ENCODE results near the gene JAKMIP1. TPM values are rescaled to one million over a fixed set of nuclear protein-coding genes. Genes with fewer than 3 reads are reported as not detected.
"Not testable (repeated sequence)": the region's sequence is repeated elsewhere in the genome, so short reads cannot be mapped to it uniquely, and the experiment has no call there.

JAKMIP1 gene
- total RNA-seq, 3 donors from 2014 or later: 0.63 to 2.1 TPM; not detected in 1

- no peaks in the 10 kb centered on the region for H3K4me1 ChIP-seq (ENCODE audit: low read depth)
- no peak overlapping the region for H3K4me3 ChIP-seq
- intact Hi-C loops (cut with DNase I, micrococcal nuclease): no loop called here
- no peak for DNase-seq
- no peaks in the 10 kb centered on the region for H3K9me3 ChIP-seq
- no peaks in the 10 kb centered on the region for H3K36me3 ChIP-seq (ENCODE audit: low read depth)
- no peak for ATAC-seq
- no peak for TF ChIP-seq CTCF (IDR thresholded peaks at IDR 0.05)
Observed at GRCh38 chr4:6010789-6011188, 189.6 kb downstream of the JAKMIP1 start.

GRCh38 chr4:6009452-6009851, 190.9 kb downstream of the JAKMIP1 start:
- Histone ChIP-seq H3K36me3 (ENCODE audit: low read depth) (no peaks in the 10 kb centered on the region), H3K9me3 (no peaks in the 10 kb centered on the region), H3K4me1 (ENCODE audit: low read depth) (no peaks in the 10 kb centered on the region), H3K4me3 (no peak overlapping the region)
- no peak for TF ChIP-seq CTCF (IDR thresholded peaks at IDR 0.05)
- intact Hi-C loops (cut with DNase I, micrococcal nuclease): no loop called here
- DNase-seq: no peak
- ATAC-seq: no peak

- Histone ChIP-seq H3K36me3 (ENCODE audit: low read depth) (no peaks in the 10 kb centered on the region), H3K4me1 (ENCODE audit: low read depth) (no peaks in the 10 kb centered on the region), H3K4me3 (no peak overlapping the region), H3K9me3 (no peaks in the 10 kb centered on the region)
- DNase-seq (no peak), ATAC-seq (no peak)
- intact Hi-C loops (cut with DNase I, micrococcal nuclease): no loop called here
- TF ChIP-seq CTCF (IDR thresholded peaks at IDR 0.05): no peak
Observed at GRCh38 chr4:6008766-6009385, 191.5 kb downstream of the JAKMIP1 start.

GRCh38 chr4:6008092-6008551, 192.2 kb downstream of the JAKMIP1 start:
- DNase-seq (no peak), ATAC-seq (no peak)
- Histone ChIP-seq H3K9me3 (no peaks in the 10 kb centered on the region), H3K36me3 (ENCODE audit: low read depth) (no peaks in the 10 kb centered on the region), H3K4me1 (ENCODE audit: low read depth) (no peaks in the 10 kb centered on the region), H3K4me3 (no peak overlapping the region)
- intact Hi-C loops (cut with DNase I, micrococcal nuclease): no loop called here
- TF ChIP-seq CTCF (IDR thresholded peaks at IDR 0.05): no peak

- Histone ChIP-seq H3K4me1 (ENCODE audit: low read depth) (no peaks in the 10 kb centered on the region), H3K36me3 (ENCODE audit: low read depth) (no peaks in the 10 kb centered on the region), H3K9me3 (no peaks in the 10 kb centered on the region), H3K4me3 (no peak overlapping the region)
- intact Hi-C loops (cut with DNase I, micrococcal nuclease): no loop called here
- DNase-seq (no peak), ATAC-seq (no peak)
- no peak for TF ChIP-seq CTCF (IDR thresholded peaks at IDR 0.05)
Observed at GRCh38 chr4:6005175-6005574, 195.2 kb downstream of the JAKMIP1 start.

GRCh38 chr4:6003485-6003884, 196.9 kb downstream of the JAKMIP1 start:
- intact Hi-C loops (cut with DNase I, micrococcal nuclease); ATAC-seq; H3K36me3 ChIP-seq (ENCODE audit: low read depth); DNase-seq; H3K4me1 ChIP-seq (ENCODE audit: low read depth); H3K4me3 ChIP-seq; H3K9me3 ChIP-seq: not testable (repeated sequence)
